Activated CD8-positive, alpha-beta memory T cell treated with anti-CD3 and anti-CD28 coated beads for 36 hours (primary cell): Measurements from ENCODE around the gene KRTAP5-9. TPM values are rescaled to one million over a fixed set of nuclear protein-coding genes. Genes with fewer than 3 reads are reported as not detected.
"Not testable (repeated sequence)": the region's sequence is repeated elsewhere in the genome, so short reads cannot be mapped to it uniquely, and the experiment has no call there.

Experiments
- CTCF ChIA-PET: fragments of 350-600 bp; sonication (Branson Sonifier 250); formaldehyde crosslinking; loops from one replicate; lab custom pipeline; 2021; ENCODE audit warnings: antibody characterized with exemption; lab: Charles Lee
- POLR2A ChIA-PET: fragments of 350-600 bp; sonication (Branson Sonifier 250); formaldehyde crosslinking; loops from one replicate; lab custom pipeline; 2021; ENCODE audit warnings: antibody characterized with exemption; lab: Charles Lee
- total RNA-seq, 2 experiments: library from RNA; stranded (reverse); gene quantifications; one replicate each; pipeline ENCODE4 v1.2.3, GENCODE V29; 2021

Gene KRTAP5-9
- total RNA-seq, 2 experiments from 2014 or later, result not detected

- CTCF ChIA-PET, result no interaction called here
- POLR2A ChIA-PET, result no interaction called here
These were observed 6.8 kb downstream of the KRTAP5-9 start for GRCh38 chr11:71554996-71555395.

GRCh38 chr11:71555508-71555907 lies 7.3 kb downstream of the KRTAP5-9 start:
- ChIA-PET POLR2A (no interaction called here), CTCF (no interaction called here)

GRCh38 chr11:71556018-71556417 lies 7.8 kb downstream of the KRTAP5-9 start:
- CTCF ChIA-PET, result no interaction called here
- POLR2A ChIA-PET, result no interaction called here

GRCh38 chr11:71557257-71557656 lies 9.0 kb downstream of the KRTAP5-9 start:
- CTCF ChIA-PET, result no interaction called here
- POLR2A ChIA-PET, result no interaction called here

- ChIA-PET POLR2A (no interaction called here), CTCF (no interaction called here)
These were observed 10.8 kb downstream of the KRTAP5-9 start for GRCh38 chr11:71558996-71559395.

- ChIA-PET POLR2A (no interaction called here), CTCF (no interaction called here)
These were observed 13.9 kb downstream of the KRTAP5-9 start for GRCh38 chr11:71562120-71562519.

GRCh38 chr11:71563406-71563805 lies 15.2 kb downstream of the KRTAP5-9 start:
- ChIA-PET POLR2A (no interaction called here), CTCF (interaction anchor here (1.1 kb wide), 1 partner anchor 14 kb away, joined by 4 read pairs; the partner anchor contains the start of gene KRTAP5-9)

GRCh38 chr11:71564430-71564829 lies 16.2 kb downstream of the KRTAP5-9 start:
- CTCF ChIA-PET, result no interaction called here
- POLR2A ChIA-PET, result no interaction called here

- CTCF ChIA-PET, result no interaction called here
- POLR2A ChIA-PET, result no interaction called here
These were observed 17.0 kb downstream of the KRTAP5-9 start, which contains the start of gene KRTAP5-10 for GRCh38 chr11:71565263-71565662. KRTAP5-10 (plus strand) TSS chr11:71565563; CDS start chr11:71565588, 25 bp downstream.

GRCh38 chr11:71566081-71566620 lies 17.9 kb downstream of the KRTAP5-9 start:
- ChIA-PET CTCF (no interaction called here), POLR2A (no interaction called here)

GRCh38 chr11:71566626-71567599 lies 18.7 kb downstream of the KRTAP5-9 start:
- CTCF ChIA-PET, POLR2A ChIA-PET: not testable (repeated sequence)

GRCh38 chr11:71567633-71568032 lies 19.4 kb downstream of the KRTAP5-9 start:
- CTCF ChIA-PET, POLR2A ChIA-PET: not testable (repeated sequence)

- CTCF ChIA-PET, result no interaction called here
- POLR2A ChIA-PET, result no interaction called here
These were observed 20.6 kb downstream of the KRTAP5-9 start for GRCh38 chr11:71568704-71569349.

GRCh38 chr11:71571101-71571850 lies 23.1 kb downstream of the KRTAP5-9 start:
- CTCF ChIA-PET, POLR2A ChIA-PET: not testable (repeated sequence)

GRCh38 chr11:71572811-71573210 lies 24.6 kb downstream of the KRTAP5-9 start:
- ChIA-PET CTCF (no interaction called here), POLR2A (no interaction called here)

- CTCF ChIA-PET, result no interaction called here
- POLR2A ChIA-PET, result no interaction called here
These were observed 26.2 kb downstream of the KRTAP5-9 start for GRCh38 chr11:71574418-71574817.

- POLR2A ChIA-PET, result no interaction called here
These were observed 27.7 kb downstream of the KRTAP5-9 start for GRCh38 chr11:71575723-71576424.

GRCh38 chr11:71576688-71577465 lies 28.7 kb downstream of the KRTAP5-9 start:
- CTCF ChIA-PET, POLR2A ChIA-PET: not testable (repeated sequence)

More at GRCh38 chr11:71575723-71576424, 27.7 kb downstream of the KRTAP5-9 start:
- CTCF ChIA-PET, result no interaction called here
